ENCODE results near the gene DAB1.

DNA sequence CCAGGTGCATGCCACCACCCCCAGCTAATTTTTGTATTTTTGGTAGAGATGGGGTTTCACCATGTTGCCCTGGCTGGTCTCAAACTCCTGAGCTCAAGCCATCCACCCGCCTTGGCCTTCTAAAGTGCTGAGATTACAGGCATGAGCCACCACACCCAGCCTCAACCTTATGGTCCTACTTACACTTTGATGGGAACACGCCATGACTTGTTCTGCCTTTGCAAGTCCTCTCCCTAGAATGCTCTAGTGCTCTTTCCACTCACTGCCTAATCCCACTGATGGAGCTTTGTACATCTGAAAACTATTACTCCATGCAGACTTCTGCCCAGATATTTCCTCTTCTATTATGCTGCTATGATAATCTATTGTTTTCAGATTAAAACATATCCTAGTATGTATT, 174.3 kb downstream of the DAB1 start:
- TF ChIP-seq, protein P1, sequence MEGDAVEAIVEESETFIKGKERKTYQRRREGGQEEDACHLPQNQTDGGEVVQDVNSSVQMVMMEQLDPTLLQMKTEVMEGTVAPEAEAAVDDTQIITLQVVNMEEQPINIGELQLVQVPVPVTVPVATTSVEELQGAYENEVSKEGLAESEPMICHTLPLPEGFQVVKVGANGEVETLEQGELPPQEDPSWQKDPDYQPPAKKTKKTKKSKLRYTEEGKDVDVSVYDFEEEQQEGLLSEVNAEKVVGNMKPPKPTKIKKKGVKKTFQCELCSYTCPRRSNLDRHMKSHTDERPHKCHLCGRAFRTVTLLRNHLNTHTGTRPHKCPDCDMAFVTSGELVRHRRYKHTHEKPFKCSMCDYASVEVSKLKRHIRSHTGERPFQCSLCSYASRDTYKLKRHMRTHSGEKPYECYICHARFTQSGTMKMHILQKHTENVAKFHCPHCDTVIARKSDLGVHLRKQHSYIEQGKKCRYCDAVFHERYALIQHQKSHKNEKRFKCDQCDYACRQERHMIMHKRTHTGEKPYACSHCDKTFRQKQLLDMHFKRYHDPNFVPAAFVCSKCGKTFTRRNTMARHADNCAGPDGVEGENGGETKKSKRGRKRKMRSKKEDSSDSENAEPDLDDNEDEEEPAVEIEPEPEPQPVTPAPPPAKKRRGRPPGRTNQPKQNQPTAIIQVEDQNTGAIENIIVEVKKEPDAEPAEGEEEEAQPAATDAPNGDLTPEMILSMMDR (conservative IDR thresholded peaks at IDR 0.05 in 1 of 2, IDR thresholded peaks at IDR 0.05 in 1 of 2; ENCODE audit: extremely low read depth in 1 of 2, insufficient read depth in 1 of 2, low read depth in 1 of 2, low read length in 2 of 2): no peak
- TF ChIP-seq EZH2 (IDR thresholded peaks at IDR 0.05; ENCODE audit: borderline replicate concordance, low read length): no peak
